Neural crest cell (in vitro differentiated cells): Measurements from ENCODE around the gene TBC1D16. TPM values are rescaled to one million over a fixed set of nuclear protein-coding genes. Genes with fewer than 3 reads are reported as not detected.

ENCODE experiments used
- DNase-seq: peaks from one replicate; pipeline ENCODE4 v3.0.0; 2021; ENCODE audit warnings: low read depth, mixed read lengths, low spot score
- H3K27ac Mint-ChIP-seq: one replicate; pipeline ENCODE4 v1.8.0; 2021; ENCODE audit warnings: mild to moderate bottlenecking, mixed read lengths; ENCODE audit not compliant: unreplicated experiment
- H3K27me3 Mint-ChIP-seq: 2 replicates; pipeline ENCODE4 v1.8.0; 2021; ENCODE audit warnings: low read depth, mild to moderate bottlenecking, mixed read lengths
- H3K36me3 Mint-ChIP-seq: 2 replicates; pipeline ENCODE4 v1.8.0; 2021; ENCODE audit warnings: low read depth, mild to moderate bottlenecking, mixed read lengths
- H3K4me1 Mint-ChIP-seq: 2 replicates; pipeline ENCODE4 v1.8.0; 2021; ENCODE audit warnings: mixed read lengths
- H3K4me3 Mint-ChIP-seq: one replicate; pipeline ENCODE4 v1.8.0; 2021; ENCODE audit warnings: mild to moderate bottlenecking, mixed read lengths
- H3K9me3 Mint-ChIP-seq: 2 replicates; pipeline ENCODE4 v1.8.0; 2021; ENCODE audit warnings: mixed read lengths
- CTCF ChIP-seq: fragments of 200-600 bp; sonication (generic); conservative IDR thresholded peaks from 2 replicates; pipeline ENCODE4 v1.5.0; 2021; ENCODE audit warnings: antibody characterized with exemption, mild to moderate bottlenecking
- total RNA-seq: library from RNA; stranded (reverse); gene quantifications from 2 replicates; pipeline ENCODE4 v1.2.1, GENCODE V29; 2021

Gene TBC1D16
- total RNA-seq, 1 donor from 2014 or later: 96.2 TPM

GRCh38 chr17:80006811-80007752 lies 28.6 kb downstream of the TBC1D16 start:
- Mint-ChIP-seq H3K4me3 (no peak overlapping the region), H3K4me1 (peaks cover 6% of the 10 kb centered on the region), H3K9me3 (no peaks in the 10 kb centered on the region), H3K27me3 (no peaks in the 10 kb centered on the region), H3K27ac (no peak overlapping the region), H3K36me3 (peaks cover 3% of the 10 kb centered on the region)
- no peak for DNase-seq
- TF ChIP-seq CTCF: no peak

- no peak for DNase-seq
- no peak for TF ChIP-seq CTCF
- no peak overlapping the region for H3K4me3 Mint-ChIP-seq
- H3K36me3 Mint-ChIP-seq: peaks cover 3% of the 10 kb centered on the region
- H3K4me1 Mint-ChIP-seq: peaks cover 6% of the 10 kb centered on the region
- H3K27me3 Mint-ChIP-seq: no peaks in the 10 kb centered on the region
- H3K9me3 Mint-ChIP-seq: no peaks in the 10 kb centered on the region
- no peak overlapping the region for H3K27ac Mint-ChIP-seq
Measured at GRCh38 chr17:80006339-80006720, 29.3 kb downstream of the TBC1D16 start.

GRCh38 chr17:80005360-80006338 lies 30.0 kb downstream of the TBC1D16 start:
- H3K4me3 Mint-ChIP-seq: no peak overlapping the region
- H3K27ac Mint-ChIP-seq: no peak overlapping the region
- peak; percentile 89 for TF ChIP-seq CTCF
- no peaks in the 10 kb centered on the region for H3K9me3 Mint-ChIP-seq
- peaks cover 3% of the 10 kb centered on the region for H3K36me3 Mint-ChIP-seq
- H3K4me1 Mint-ChIP-seq: peaks cover 6% of the 10 kb centered on the region
- peak; percentile 61 for DNase-seq
- H3K27me3 Mint-ChIP-seq: no peaks in the 10 kb centered on the region

- Mint-ChIP-seq H3K27ac (no peak overlapping the region), H3K36me3 (peaks cover 10% of the 10 kb centered on the region), H3K4me1 (peaks cover 6% of the 10 kb centered on the region), H3K4me3 (no peak overlapping the region), H3K27me3 (no peaks in the 10 kb centered on the region), H3K9me3 (no peaks in the 10 kb centered on the region)
- no peak for TF ChIP-seq CTCF
- no peak for DNase-seq
Measured at GRCh38 chr17:80003969-80004368, 31.7 kb downstream of the TBC1D16 start.

GRCh38 chr17:80002690-80003490 lies 32.8 kb downstream of the TBC1D16 start:
- no peak overlapping the region for H3K4me3 Mint-ChIP-seq

More at GRCh38 chr17:80002690-80003490, 32.8 kb downstream of the TBC1D16 start:
- no peak for DNase-seq
- Mint-ChIP-seq H3K27ac (no peak overlapping the region), H3K27me3 (no peaks in the 10 kb centered on the region), H3K9me3 (no peaks in the 10 kb centered on the region), H3K4me1 (peaks cover 6% of the 10 kb centered on the region), H3K36me3 (peaks cover 10% of the 10 kb centered on the region)
- no peak for TF ChIP-seq CTCF
